MM.1S (cell line): ENCODE measurements around the gene FARSA.

Experiments used
- DNase-seq: peaks from one replicate; pipeline ENCODE4 v3.0.0-alpha.2; 2015
- H2AFZ ChIP-seq: fragments of 300-600 bp; sonication (generic); 2 replicates; pipeline ENCODE4 v1.6.0; 2016; ENCODE audit warnings: antibody characterized with exemption, low read length
- H3F3A ChIP-seq: fragments of 300-600 bp; sonication (generic); 2 replicates; pipeline ENCODE4 v1.6.1; 2016; ENCODE audit warnings: mild to moderate bottlenecking, antibody characterized with exemption, low read length, moderate library complexity, mixed read lengths; ENCODE audit not compliant: insufficient read depth
- H3K27ac ChIP-seq: fragments of 300-600 bp; sonication (generic); 2 replicates; pipeline ENCODE4 v1.5.1; 2016; ENCODE audit warnings: mild to moderate bottlenecking, low read length
- H3K27me3 ChIP-seq: fragments of 300-600 bp; sonication (generic); replicated peaks from 2 replicates; pipeline ENCODE4 v1.6.0; 2016; ENCODE audit warnings: low read length; ENCODE audit not compliant: insufficient read depth
- H3K36me3 ChIP-seq: fragments of 300-600 bp; sonication (generic); replicated peaks from 2 replicates; pipeline ENCODE4 v1.6.1; 2016; ENCODE audit warnings: mild to moderate bottlenecking, low read length, mixed read lengths; ENCODE audit not compliant: insufficient read depth
- H3K4me1 ChIP-seq: fragments of 300-600 bp; sonication (generic); 2 replicates; pipeline ENCODE4 v1.6.1; 2016; ENCODE audit warnings: low read length, mixed read lengths
- H3K4me2 ChIP-seq: fragments of 300-600 bp; sonication (generic); 2 replicates; pipeline ENCODE4 v1.6.0; 2016; ENCODE audit warnings: low read depth, low read length
- H3K4me3 ChIP-seq: fragments of 300-600 bp; sonication (generic); 2 replicates; pipeline ENCODE4 v1.5.1; 2016; ENCODE audit warnings: low read length, mixed read lengths
- H3K79me2 ChIP-seq: fragments of 300-600 bp; sonication (generic); 2 replicates; pipeline ENCODE4 v1.6.1; 2016; ENCODE audit warnings: mixed run types, low read length, mixed read lengths
- H3K9ac ChIP-seq: fragments of 300-600 bp; sonication (generic); 2 replicates; pipeline ENCODE4 v1.6.1; 2016; ENCODE audit warnings: low read length, mixed read lengths
- H3K9me2 ChIP-seq: fragments of 300-600 bp; sonication (generic); replicated peaks from 2 replicates; pipeline ENCODE4 v1.6.1; 2016; ENCODE audit warnings: mild to moderate bottlenecking, low read length, mixed read lengths; ENCODE audit not compliant: insufficient read depth
- H3K9me3 ChIP-seq: fragments of 300-600 bp; sonication (generic); replicated peaks from 2 replicates; pipeline ENCODE4 v1.6.1; 2016; ENCODE audit warnings: mild to moderate bottlenecking, low read length, mixed read lengths; ENCODE audit not compliant: insufficient read depth
- H4K20me1 ChIP-seq: fragments of 300-600 bp; sonication (generic); 2 replicates; pipeline ENCODE4 v1.6.1; 2016; ENCODE audit warnings: mild to moderate bottlenecking, low read length, moderate library complexity, mixed read lengths; ENCODE audit not compliant: insufficient read depth
- CTCF ChIP-seq: fragments of 300-600 bp; sonication (generic); IDR thresholded peaks from 2 replicates; pipeline ENCODE4 v1.5.1; 2016; ENCODE audit warnings: antibody characterized with exemption, low read length, mixed read lengths
- EZH2 ChIP-seq: fragments of 300-600 bp; sonication (generic); optimal IDR thresholded peaks from 2 replicates; pipeline ENCODE3; 2017; ENCODE audit warnings: low read depth, mild to moderate bottlenecking, antibody characterized with exemption, low read length, mixed read lengths
- EZH2phosphoT487 ChIP-seq: fragments of 300-600 bp; sonication (generic); IDR thresholded peaks from 2 replicates; pipeline ENCODE4 v1.6.1; 2018; ENCODE audit warnings: antibody characterized with exemption, low read length

The FARSA gene

DNA sequence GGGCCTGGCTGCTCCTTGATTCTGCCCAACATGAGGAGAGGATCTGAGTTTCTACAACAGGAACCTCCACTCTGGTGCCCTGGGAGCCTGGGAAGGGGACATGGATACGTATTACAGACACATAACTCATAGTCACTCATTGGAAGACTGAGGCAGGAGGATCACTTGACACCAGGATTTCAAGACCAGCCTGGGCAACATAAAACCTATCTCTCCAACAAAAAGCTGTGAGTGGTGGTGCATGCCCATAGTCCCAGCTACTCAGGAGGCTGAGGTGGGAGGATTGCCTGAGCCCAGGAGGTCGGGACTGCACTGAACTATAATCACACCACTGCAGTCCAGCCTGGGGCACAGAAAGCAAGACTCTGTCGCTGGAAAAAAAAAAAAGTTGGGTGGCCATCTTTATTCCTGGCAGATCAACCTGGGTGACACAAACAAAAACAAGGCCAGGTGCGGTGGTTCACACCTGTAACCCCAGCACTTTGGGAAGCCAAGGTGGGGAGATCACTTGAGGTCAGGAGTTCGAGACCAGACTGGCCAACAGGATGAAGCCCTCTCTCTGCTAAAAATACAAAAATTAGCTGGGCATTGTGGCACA, 45.4 kb downstream of the FARSA start:
- Histone ChIP-seq H2AFZ (no peak overlapping the region), H3K79me2 (peaks cover 15% of the 10 kb centered on the region), H3K9me3 (no peaks in the 10 kb centered on the region), H3K27ac (no peak overlapping the region), H3K27me3 (no peaks in the 10 kb centered on the region), H3K9me2 (no peaks in the 10 kb centered on the region), H3K36me3 (no peaks in the 10 kb centered on the region), H3K4me1 (peaks cover 17% of the 10 kb centered on the region), H3K4me3 (no peak overlapping the region), H3K9ac (no peak overlapping the region), H3K4me2 (no peak overlapping the region), H4K20me1 (no peaks in the 10 kb centered on the region), H3F3A (peaks cover 8% of the 10 kb centered on the region)
- DNase-seq, result no peak
- TF ChIP-seq CTCF, result no peak
- no peak for TF ChIP-seq EZH2phosphoT487
- no peak for TF ChIP-seq EZH2

DNA sequence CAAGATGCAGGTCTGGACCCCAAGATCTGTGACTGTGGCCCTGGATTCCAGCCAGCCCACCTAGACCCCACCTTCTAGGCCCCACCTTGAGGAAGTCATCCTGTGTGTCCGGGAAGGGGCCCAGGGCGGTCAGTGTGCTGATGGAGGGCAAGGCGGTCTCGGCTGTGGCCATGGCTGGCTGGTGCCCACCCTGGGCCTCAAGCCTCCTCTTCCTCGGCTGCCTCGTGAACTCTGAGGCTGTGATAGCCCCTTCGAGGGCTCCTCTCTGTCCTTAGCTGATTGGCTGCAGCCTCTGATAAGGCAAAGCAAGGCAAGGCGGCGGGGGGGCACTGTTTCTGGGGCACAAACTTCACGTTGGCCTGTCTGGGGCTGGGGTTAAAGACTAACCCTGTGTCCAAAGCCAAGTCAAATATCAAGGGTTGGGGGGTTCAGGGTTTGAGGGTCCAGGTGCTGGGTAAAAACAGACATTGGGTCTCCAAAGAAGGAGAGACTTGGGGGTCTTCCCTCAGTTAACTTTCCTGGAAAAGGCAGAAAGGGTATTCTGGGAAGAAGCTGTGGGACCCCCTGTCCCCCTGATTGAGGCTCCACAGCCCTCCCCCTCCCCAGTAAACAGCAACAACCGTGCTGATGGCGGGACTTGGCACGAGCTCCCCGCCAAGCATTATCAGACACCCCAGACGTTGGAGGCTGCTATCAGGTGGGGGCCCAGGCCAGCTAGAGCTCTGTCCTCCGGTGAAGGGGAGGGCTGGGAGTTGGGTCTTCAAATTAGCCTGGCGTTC, 46.4 kb downstream of the FARSA start, which contains the start of gene KLF1:
KLF1 (minus strand) TSS at position 233 of the 779 bp plus-strand sequence; CDS start at position 172, 61 bp downstream.
- peak within 1 kb of the TSS; percentile 93; the same call in 1 of the 2 replicates for H2AFZ ChIP-seq
- peaks cover 8% of the 10 kb centered on the region for H3F3A ChIP-seq
- no peak within 1 kb of the TSS for H3K27ac ChIP-seq
- H3K79me2 ChIP-seq, result peaks cover 14% of the 10 kb centered on the region
- H3K4me1 ChIP-seq, result peaks cover 16% of the 10 kb centered on the region
- no peaks in the 10 kb centered on the region for H3K27me3 ChIP-seq
- H3K4me3 ChIP-seq, result peak within 1 kb of the TSS; percentile 79
- H3K9ac ChIP-seq, result peak within 1 kb of the TSS; percentile 79; the same call in 1 of the 2 replicates
- H4K20me1 ChIP-seq, result no peaks in the 10 kb centered on the region
- TF ChIP-seq CTCF (no peak), EZH2 (no peak), EZH2phosphoT487 (no peak)
- H3K9me2 ChIP-seq, result no peaks in the 10 kb centered on the region
- no peaks in the 10 kb centered on the region for H3K36me3 ChIP-seq
- no peaks in the 10 kb centered on the region for H3K9me3 ChIP-seq
- no peak for DNase-seq
- H3K4me2 ChIP-seq, result peak within 1 kb of the TSS; percentile 99

DNA sequence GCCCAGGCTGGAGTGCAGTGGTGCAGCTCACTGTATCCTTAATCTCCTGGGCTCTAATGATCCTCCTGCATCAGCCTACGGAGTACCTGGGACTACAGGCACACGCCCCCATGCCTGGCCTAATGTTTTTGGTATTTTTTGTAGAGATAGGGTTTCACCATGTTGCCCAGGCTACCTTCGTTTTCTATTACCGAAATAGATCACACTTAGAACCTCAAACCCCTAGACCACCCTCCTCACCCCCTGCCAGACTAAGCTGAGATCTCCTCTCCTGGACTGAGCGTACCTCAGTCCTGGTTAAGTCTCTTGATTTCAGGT, 46.9 kb downstream of the FARSA start:
- Histone ChIP-seq H3K27me3 (no peaks in the 10 kb centered on the region), H3K36me3 (no peaks in the 10 kb centered on the region), H3K9me3 (no peaks in the 10 kb centered on the region), H3F3A (peaks cover 8% of the 10 kb centered on the region), H3K4me3 (no peak overlapping the region), H3K27ac (no peak overlapping the region), H3K9me2 (no peaks in the 10 kb centered on the region), H3K4me2 (no peak overlapping the region), H4K20me1 (no peaks in the 10 kb centered on the region), H3K9ac (no peak overlapping the region), H3K79me2 (peaks cover 9% of the 10 kb centered on the region), H2AFZ (no peak overlapping the region), H3K4me1 (peaks cover 11% of the 10 kb centered on the region)
- TF ChIP-seq EZH2 (no peak), CTCF (no peak), EZH2phosphoT487 (no peak)
- DNase-seq, result no peak
